DND-41 (cell line): ENCODE measurements around the gene UNC13B.

Experiments used
- ATAC-seq: fragments of 200-7000 bp; cut with Tn5 transposase; 3 replicates; pipeline ENCODE4 v1.9.1; 2021; ENCODE audit warnings: low read depth; ENCODE audit not compliant: insufficient read depth
- DNase-seq: peaks from one replicate; pipeline ENCODE4 v3.0.0-alpha.2; 2020
- H2AFZ ChIP-seq: 2 replicates; pipeline ENCODE4 v1.6.0; 2012; ENCODE audit warnings: low read depth, low read length
- H3K27ac ChIP-seq: 2 replicates; pipeline ENCODE4 v1.5.1; 2012; ENCODE audit warnings: low read length, inconsistent platforms
- H3K27me3 ChIP-seq: fragments of 200-600 bp; sonication (generic); 2 replicates; pipeline ENCODE4 v1.6.0; 2012; ENCODE audit warnings: low read length, mild to moderate bottlenecking, inconsistent platforms; ENCODE audit not compliant: insufficient read depth, poor library complexity
- H3K36me3 ChIP-seq: 2 replicates; pipeline ENCODE4 v1.5.1; 2012; ENCODE audit warnings: low read length, inconsistent platforms; ENCODE audit not compliant: insufficient read depth
- H3K4me1 ChIP-seq: 2 replicates; pipeline ENCODE4 v1.5.1; 2012; ENCODE audit warnings: mild to moderate bottlenecking, low read length; ENCODE audit not compliant: insufficient read depth
- H3K4me2 ChIP-seq: 2 replicates; pipeline ENCODE4 v1.6.0; 2012; ENCODE audit warnings: mild to moderate bottlenecking, moderate library complexity, low read length, inconsistent platforms; ENCODE audit not compliant: insufficient read depth
- H3K4me3 ChIP-seq, 2 experiments: fragments of 200-600 bp in 1 of 2; shearing (Covaris generic) in 1 of 2; 2 replicates each; pipeline ENCODE4 v1.5.1; 2012 to 2016; ENCODE audit warnings: inconsistent platforms in 2 of 2, low read length in 2 of 2, mild to moderate bottlenecking in 2 of 2, low read depth in 1 of 2, moderate library complexity in 1 of 2
- H3K79me2 ChIP-seq: 2 replicates; pipeline ENCODE4 v1.6.0; 2012; ENCODE audit warnings: low read length, inconsistent platforms; ENCODE audit not compliant: insufficient read depth
- H3K9ac ChIP-seq: 2 replicates; pipeline ENCODE4 v1.6.0; 2012; ENCODE audit warnings: low read depth, mild to moderate bottlenecking, inconsistent platforms, low read length, moderate library complexity
- H3K9me3 ChIP-seq: 2 replicates; pipeline ENCODE4 v1.5.1; 2012; ENCODE audit warnings: low read length, moderate library complexity, mild to moderate bottlenecking, inconsistent platforms; ENCODE audit not compliant: insufficient read depth, severe bottlenecking
- H4K20me1 ChIP-seq: 2 replicates; pipeline ENCODE4 v1.6.0; 2012; ENCODE audit warnings: low read length; ENCODE audit not compliant: insufficient read depth
- EZH2 ChIP-seq: IDR thresholded peaks from 3 replicates; pipeline ENCODE4 v1.6.1; 2012; ENCODE audit warnings: borderline replicate concordance, low read depth, mild to moderate bottlenecking, moderate library complexity, low read length, inconsistent platforms; ENCODE audit not compliant: severe bottlenecking
- TF ChIP-seq, protein P1 (sequence below): IDR thresholded peaks from 2 replicates; pipeline ENCODE4 v1.5.1; 2012; ENCODE audit warnings: borderline replicate concordance, low read length, moderate library complexity, mild to moderate bottlenecking; ENCODE audit not compliant: poor library complexity, severe bottlenecking; ENCODE audit errors: extremely low read depth

UNC13B gene

GRCh38 chr9:35257986-35258659, 96.3 kb downstream of the UNC13B start:
- DNase-seq, result no peak

GRCh38 chr9:35258660-35259474, 97.1 kb downstream of the UNC13B start:
- Histone ChIP-seq H4K20me1 (no peaks in the 10 kb centered on the region), H3K27me3 (peaks cover 2% of the 10 kb centered on the region), H2AFZ (no peak overlapping the region), H3K79me2 (no peaks in the 10 kb centered on the region), H3K9ac (no peak overlapping the region), H3K36me3 (no peaks in the 10 kb centered on the region), H3K4me3 (no peak overlapping the region), H3K27ac (no peak overlapping the region), H3K4me1 (no peaks in the 10 kb centered on the region), H3K9me3 (no peaks in the 10 kb centered on the region), H3K4me2 (no peak overlapping the region)
- ATAC-seq, result no peak
- TF ChIP-seq, protein P1, sequence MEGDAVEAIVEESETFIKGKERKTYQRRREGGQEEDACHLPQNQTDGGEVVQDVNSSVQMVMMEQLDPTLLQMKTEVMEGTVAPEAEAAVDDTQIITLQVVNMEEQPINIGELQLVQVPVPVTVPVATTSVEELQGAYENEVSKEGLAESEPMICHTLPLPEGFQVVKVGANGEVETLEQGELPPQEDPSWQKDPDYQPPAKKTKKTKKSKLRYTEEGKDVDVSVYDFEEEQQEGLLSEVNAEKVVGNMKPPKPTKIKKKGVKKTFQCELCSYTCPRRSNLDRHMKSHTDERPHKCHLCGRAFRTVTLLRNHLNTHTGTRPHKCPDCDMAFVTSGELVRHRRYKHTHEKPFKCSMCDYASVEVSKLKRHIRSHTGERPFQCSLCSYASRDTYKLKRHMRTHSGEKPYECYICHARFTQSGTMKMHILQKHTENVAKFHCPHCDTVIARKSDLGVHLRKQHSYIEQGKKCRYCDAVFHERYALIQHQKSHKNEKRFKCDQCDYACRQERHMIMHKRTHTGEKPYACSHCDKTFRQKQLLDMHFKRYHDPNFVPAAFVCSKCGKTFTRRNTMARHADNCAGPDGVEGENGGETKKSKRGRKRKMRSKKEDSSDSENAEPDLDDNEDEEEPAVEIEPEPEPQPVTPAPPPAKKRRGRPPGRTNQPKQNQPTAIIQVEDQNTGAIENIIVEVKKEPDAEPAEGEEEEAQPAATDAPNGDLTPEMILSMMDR, result peak; percentile 53
- no peak for TF ChIP-seq EZH2
- DNase-seq, result peak; percentile 33

More at GRCh38 chr9:35257986-35258659, 96.3 kb downstream of the UNC13B start:
- H4K20me1 ChIP-seq, result no peaks in the 10 kb centered on the region
- H3K4me3 ChIP-seq, result no peak overlapping the region
- no peak overlapping the region for H3K9ac ChIP-seq
- TF ChIP-seq, protein P1, result no peak
- TF ChIP-seq EZH2, result no peak
- no peaks in the 10 kb centered on the region for H3K79me2 ChIP-seq
- no peak overlapping the region for H3K27ac ChIP-seq
- H3K4me1 ChIP-seq, result no peaks in the 10 kb centered on the region
- H3K9me3 ChIP-seq, result no peaks in the 10 kb centered on the region
- H2AFZ ChIP-seq, result no peak overlapping the region
- ATAC-seq, result no peak
- no peaks in the 10 kb centered on the region for H3K27me3 ChIP-seq
- no peaks in the 10 kb centered on the region for H3K36me3 ChIP-seq
- H3K4me2 ChIP-seq, result no peak overlapping the region

DNA sequence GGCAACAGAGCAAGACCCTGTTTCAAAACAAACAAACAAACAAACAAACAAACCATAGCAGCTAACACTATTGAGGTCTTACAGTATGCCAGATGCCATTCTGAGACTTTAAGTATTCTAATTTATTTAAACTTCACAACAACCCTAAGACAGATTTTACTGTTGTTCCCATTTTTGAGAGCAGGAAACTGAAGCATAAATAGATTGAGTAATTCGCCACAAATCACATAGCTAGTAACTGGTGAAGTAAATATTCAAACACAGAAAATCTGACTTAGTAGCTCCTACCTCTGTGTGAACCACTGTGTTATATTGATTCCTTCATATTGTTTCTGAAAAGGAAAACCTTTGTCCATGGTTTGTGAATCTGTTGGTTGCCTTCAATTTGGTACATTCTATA, 98.4 kb downstream of the UNC13B start:
- H3K27ac ChIP-seq, result no peak overlapping the region
- no peaks in the 10 kb centered on the region for H3K4me1 ChIP-seq
- H4K20me1 ChIP-seq, result no peaks in the 10 kb centered on the region
- no peak for ATAC-seq
- H3K9ac ChIP-seq, result no peak overlapping the region
- DNase-seq, result no peak
- TF ChIP-seq, protein P1, result no peak
- TF ChIP-seq EZH2, result no peak
- H3K27me3 ChIP-seq, result peaks cover 2% of the 10 kb centered on the region
- H3K36me3 ChIP-seq, result no peaks in the 10 kb centered on the region
- no peak overlapping the region for H3K4me2 ChIP-seq
- H3K9me3 ChIP-seq, result no peaks in the 10 kb centered on the region
- H2AFZ ChIP-seq, result no peak overlapping the region
- H3K79me2 ChIP-seq, result no peaks in the 10 kb centered on the region
- H3K4me3 ChIP-seq, result no peak overlapping the region
